ENCODE results near the gene UGGT2.

GRCh38 chr13:95914991-95915501 lies 138.2 kb downstream of the UGGT2 start:
- TF ChIP-seq EZH2phosphoT487 (IDR thresholded peaks at IDR 0.05; ENCODE audit: insufficient read depth, low read depth) (no peak), EZH2 (IDR thresholded peaks at IDR 0.05; ENCODE audit: insufficient read depth, poor library complexity, severe bottlenecking) (no peak)

All from GM23248 (cell line).